GM06990 (cell line): ENCODE measurements around the gene RIGI.

Experiments used
- DNase-seq: peaks from one replicate; pipeline ENCODE4 v3.0.0-alpha.2; 2011; ENCODE audit not compliant: insufficient read length; ENCODE audit errors: extremely low read depth
- H3K27me3 ChIP-seq: replicated peaks from 2 replicates; pipeline ENCODE4 v1.6.0; 2011; ENCODE audit warnings: low read length; ENCODE audit not compliant: control insufficient read depth, insufficient read depth
- H3K36me3 ChIP-seq: 2 replicates; pipeline ENCODE4 v1.5.1; 2011; ENCODE audit warnings: low read length; ENCODE audit not compliant: control insufficient read depth, insufficient read depth
- H3K4me3 ChIP-seq: replicated peaks from 2 replicates; pipeline ENCODE4 v1.5.1; 2011; ENCODE audit warnings: low read depth, mild to moderate bottlenecking, control low read depth, low read length
- CTCF ChIP-seq: IDR thresholded peaks from 2 replicates; pipeline ENCODE4 v1.5.1; 2011; ENCODE audit warnings: low read length, control low read depth, mild to moderate bottlenecking, inconsistent platforms; ENCODE audit not compliant: insufficient read depth, poor library complexity, severe bottlenecking

RIGI gene

GRCh38 chr9:32487981-32488380 is 38.0 kb downstream of the RIGI start:
- DNase-seq = no peak
- TF ChIP-seq CTCF = no peak
- Histone ChIP-seq H3K27me3 (no peaks in the 10 kb centered on the region), H3K36me3 (peaks cover 7% of the 10 kb centered on the region), H3K4me3 (no peak overlapping the region)

- DNase-seq = no peak
- TF ChIP-seq CTCF = no peak
- Histone ChIP-seq H3K36me3 (peaks cover 7% of the 10 kb centered on the region), H3K4me3 (no peak overlapping the region), H3K27me3 (no peaks in the 10 kb centered on the region)
Measured at GRCh38 chr9:32486839-32487562, 39.0 kb downstream of the RIGI start.

- no peak for TF ChIP-seq CTCF
- no peak for DNase-seq
- H3K27me3 ChIP-seq = no peaks in the 10 kb centered on the region
- H3K36me3 ChIP-seq = peaks cover 5% of the 10 kb centered on the region
- H3K4me3 ChIP-seq = no peak overlapping the region
Measured at GRCh38 chr9:32483343-32483742, 42.7 kb downstream of the RIGI start.
